GM18507 (cell line): ENCODE results near the gene FAM149A.

Source experiments
- DNase-seq: peaks from one replicate; pipeline ENCODE4 v3.0.0; 2011; ENCODE audit warnings: low read depth; ENCODE audit not compliant: insufficient read length; ENCODE audit errors: extremely low spot score
- FAIRE-seq: peaks from 2 replicates; lab custom pipeline; 2011; peaks lifted over from hg19 to GRCh38; lab: Jason Lieb, UNC

Gene FAM149A

DNA sequence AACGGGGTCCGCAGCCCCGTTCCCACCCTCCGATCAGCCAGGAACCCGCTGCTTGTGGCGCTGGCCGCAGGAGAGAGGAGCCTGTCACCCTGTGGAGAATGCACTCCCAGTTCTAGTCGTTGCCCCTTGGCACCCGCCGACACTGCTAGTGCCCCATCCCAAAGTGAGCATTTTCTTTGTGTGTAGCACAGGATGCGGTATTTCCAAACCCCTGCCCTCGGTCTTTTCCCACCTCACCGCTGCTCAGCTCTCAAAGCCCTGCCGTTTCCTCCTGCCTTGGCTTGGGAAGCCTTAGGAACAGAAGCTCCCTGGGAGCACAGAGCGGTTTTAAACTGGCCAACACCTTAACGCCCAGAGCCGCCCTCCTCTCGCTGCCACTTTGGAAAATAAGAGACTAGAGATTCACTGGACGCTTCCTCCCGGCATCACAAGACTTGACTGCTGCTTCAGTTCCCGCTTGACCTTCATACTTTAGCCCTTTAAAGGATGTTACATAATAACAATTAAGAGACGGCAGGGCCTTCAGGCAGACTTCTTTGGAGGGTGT is 87.6 kb downstream of the FAM149A start:
- FAIRE-seq, result peak; percentile 49
- DNase-seq, result no peak

- no peak for FAIRE-seq
Measured at GRCh38 chr4:186193851-186194250, 89.3 kb downstream of the FAM149A start.

GRCh38 chr4:186196063-186196462 is 91.6 kb downstream of the FAM149A start:
- no peak for FAIRE-seq

More at GRCh38 chr4:186193851-186194250, 89.3 kb downstream of the FAM149A start:
- no peak for DNase-seq

DNA sequence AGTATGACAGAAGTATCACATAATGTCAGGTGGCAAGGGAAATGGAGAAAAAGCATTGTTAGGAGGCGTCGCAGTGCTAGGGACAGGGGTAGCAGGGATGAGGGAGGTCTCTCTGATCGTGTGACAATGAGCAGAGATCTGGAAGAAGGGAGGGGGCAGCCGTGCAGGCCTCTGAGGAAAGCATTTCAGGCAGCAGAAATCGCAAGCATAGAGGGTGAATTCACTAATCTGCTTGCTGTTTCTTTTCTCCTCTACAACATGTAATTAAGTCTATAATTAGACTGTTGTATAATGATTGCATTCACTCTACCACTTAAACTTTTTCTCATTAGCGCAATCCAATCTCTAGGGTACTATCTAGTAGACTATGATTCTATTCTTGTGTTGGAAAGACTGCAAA is 96.0 kb downstream of the FAM149A start:
- FAIRE-seq (no peak), DNase-seq (no peak)

More at GRCh38 chr4:186196063-186196462, 91.6 kb downstream of the FAM149A start:
- no peak for DNase-seq

- DNase-seq (no peak), FAIRE-seq (no peak)
Measured at GRCh38 chr4:186201010-186201409, 96.5 kb downstream of the FAM149A start.

- FAIRE-seq (peak; percentile 71), DNase-seq (peak; percentile 49)
Measured at GRCh38 chr4:186201535-186202230, 97.2 kb downstream of the FAM149A start.

DNA sequence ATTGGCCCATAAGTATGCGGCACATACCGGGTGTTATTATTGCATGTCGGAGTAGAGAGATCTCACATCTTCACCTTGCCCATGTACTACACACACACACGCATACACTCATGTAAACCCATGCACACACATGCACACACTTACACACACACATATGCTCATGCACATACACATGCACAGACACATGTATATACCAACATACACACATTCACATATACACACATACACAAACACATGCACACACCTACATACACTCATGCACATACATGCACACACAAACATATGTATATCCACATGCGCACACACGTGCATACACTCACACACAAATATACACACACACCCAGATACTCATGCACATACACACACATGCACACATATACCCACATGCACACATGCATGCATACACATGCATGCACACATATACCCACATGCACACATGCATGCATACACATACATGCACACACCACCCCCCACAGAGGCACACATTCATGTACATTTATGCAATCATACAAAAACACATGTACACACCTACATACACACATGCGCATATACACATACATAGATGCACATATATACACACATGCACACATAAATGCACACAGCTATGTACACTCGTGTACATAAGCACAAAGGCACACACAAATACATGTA is 98.1 kb downstream of the FAM149A start:
- DNase-seq, result no peak
- peak; percentile 45 for FAIRE-seq

- FAIRE-seq (no peak), DNase-seq (no peak)
Measured at GRCh38 chr4:186203406-186203805, 98.9 kb downstream of the FAM149A start.

- no peak for DNase-seq
- no peak for FAIRE-seq
Measured at GRCh38 chr4:186204103-186204559, 99.6 kb downstream of the FAM149A start.

DNA sequence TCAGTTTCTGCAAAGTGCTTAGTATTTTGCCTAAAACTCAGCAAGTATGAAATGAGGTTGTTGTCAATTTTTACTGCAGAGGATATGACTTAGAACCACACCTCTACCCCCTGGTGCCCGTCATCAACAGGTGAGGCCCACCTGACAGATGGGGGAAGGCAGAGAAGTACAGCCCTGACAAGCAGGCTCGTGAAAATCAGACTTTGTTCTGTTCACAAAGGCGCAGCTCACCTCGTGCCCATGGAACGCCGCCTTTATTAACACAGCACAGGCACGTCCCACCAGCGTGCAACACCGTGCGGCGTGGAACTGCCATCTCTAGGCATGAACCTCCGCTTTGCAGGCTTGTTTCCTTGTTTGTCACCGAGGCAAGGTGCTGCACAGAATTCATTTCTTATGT is 100.2 kb downstream of the FAM149A start:
- DNase-seq, result no peak
- no peak for FAIRE-seq

GRCh38 chr4:186205156-186205555 is 100.7 kb downstream of the FAM149A start:
- FAIRE-seq (no peak), DNase-seq (no peak)

DNA sequence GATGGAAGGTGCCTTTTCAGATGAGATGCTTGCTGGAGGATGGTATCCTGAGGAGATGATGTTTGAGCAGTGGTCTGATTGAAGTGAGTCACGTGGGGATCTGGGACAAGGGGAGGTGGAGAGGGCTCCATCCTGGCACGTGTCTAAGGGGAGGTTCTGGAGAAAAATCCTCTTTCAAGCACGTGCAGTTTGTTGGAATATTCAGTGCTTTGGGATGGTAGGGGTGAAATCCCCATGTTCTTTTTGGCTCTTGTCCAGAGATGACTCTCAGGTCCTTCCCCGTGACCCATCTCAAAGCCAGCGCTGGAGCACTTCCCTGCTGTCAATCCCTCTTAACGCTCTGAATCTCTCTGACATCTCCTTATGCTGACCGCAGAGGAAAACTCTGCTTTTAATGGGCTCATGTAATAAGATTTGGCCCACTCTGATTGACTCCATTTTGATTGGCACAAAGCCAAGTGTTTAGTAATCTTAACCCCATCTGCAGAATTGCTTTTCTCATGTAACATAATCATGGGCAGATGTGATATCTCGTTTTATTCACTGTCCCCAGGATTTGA is 112.0 kb downstream of the FAM149A start:
- no peak for DNase-seq

DNA sequence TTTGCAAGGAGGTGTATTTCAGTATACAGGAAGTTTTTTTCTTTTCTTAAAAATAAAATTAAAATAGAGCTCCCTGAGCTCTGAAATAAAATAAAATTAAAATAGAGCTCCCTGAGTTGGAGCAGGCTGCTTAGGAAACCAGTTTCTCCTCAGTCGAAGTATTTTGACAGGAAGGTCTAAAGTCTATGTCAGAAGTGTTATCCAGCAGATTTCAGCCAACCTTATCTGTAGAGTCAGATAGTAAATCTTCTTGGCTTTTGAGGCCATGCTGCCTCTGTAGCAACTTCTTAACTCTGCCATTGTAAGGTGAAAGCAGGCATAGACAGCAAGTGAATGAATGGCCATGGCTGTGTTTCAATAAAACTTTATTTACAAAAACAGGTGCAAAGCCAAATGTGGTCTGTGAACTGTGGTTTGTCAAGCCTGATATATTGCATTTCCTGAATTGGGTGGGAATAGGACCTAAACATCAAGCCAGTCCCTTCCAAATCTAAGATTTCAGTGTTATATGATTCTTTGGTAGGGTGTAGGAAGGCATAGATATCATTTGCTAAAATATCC is 113.3 kb downstream of the FAM149A start:
- FAIRE-seq (no peak), DNase-seq (no peak)

More for the DNA sequence above, 112.0 kb downstream of the FAM149A start:
- no peak for FAIRE-seq

DNA sequence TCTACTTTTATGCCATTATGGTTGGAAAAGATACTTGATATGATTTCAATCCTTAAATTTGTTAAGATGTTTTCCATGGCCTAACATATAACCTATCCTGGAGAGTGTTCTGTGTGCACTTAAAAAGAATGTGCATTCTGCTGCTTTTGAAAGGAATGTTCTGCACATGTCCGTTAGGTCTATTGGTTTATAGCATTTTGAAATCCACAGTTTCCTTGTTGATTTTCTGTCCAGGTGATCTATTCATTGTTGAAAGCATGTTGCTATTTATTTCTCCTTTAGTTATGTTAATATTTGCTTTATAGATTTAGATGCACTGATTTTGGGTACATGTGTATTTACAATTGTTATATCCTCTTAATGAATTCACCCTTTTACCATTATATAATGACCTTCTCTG is 117.1 kb downstream of the FAM149A start:
- DNase-seq (no peak), FAIRE-seq (no peak)
